ENCODE data around the gene FAM228A. TPM values are rescaled to one million over a fixed set of nuclear protein-coding genes. Genes with fewer than 3 reads are reported as not detected.

The FAM228A gene
- total RNA-seq, 2 donors from 2014 or later = 0.48 TPM; not detected in 1

- no peak for ATAC-seq (replicated peaks)
- Mint-ChIP-seq H3K4me1 (no peaks in the 10 kb centered on the region), H3K4me3 (no peak overlapping the region), H3K27me3 (no peaks in the 10 kb centered on the region), H3K9me3 (no peaks in the 10 kb centered on the region), H3K36me3 (ENCODE audit: low read depth) (peaks cover 44% of the 10 kb centered on the region), H3K27ac (no peak overlapping the region)
These were observed 50.8 kb downstream of the FAM228A start for GRCh38 chr2:24225499-24226242.

- Mint-ChIP-seq H3K36me3 (ENCODE audit: low read depth) (peaks cover 34% of the 10 kb centered on the region), H3K9me3 (no peaks in the 10 kb centered on the region)
These were observed 53.6 kb downstream of the FAM228A start for GRCh38 chr2:24228470-24228869.

GRCh38 chr2:24231461-24231881, 56.6 kb downstream of the FAM228A start:
- H3K36me3 Mint-ChIP-seq (ENCODE audit: low read depth) = peaks cover 30% of the 10 kb centered on the region
- no peaks in the 10 kb centered on the region for H3K9me3 Mint-ChIP-seq
- H3K27ac Mint-ChIP-seq = no peak overlapping the region
- no peak overlapping the region for H3K4me3 Mint-ChIP-seq
- no peak for ATAC-seq (replicated peaks)
- no peaks in the 10 kb centered on the region for H3K27me3 Mint-ChIP-seq
- no peaks in the 10 kb centered on the region for H3K4me1 Mint-ChIP-seq

More at GRCh38 chr2:24228470-24228869, 53.6 kb downstream of the FAM228A start:
- Mint-ChIP-seq H3K27me3 (no peaks in the 10 kb centered on the region), H3K4me3 (no peak overlapping the region), H3K27ac (no peak overlapping the region), H3K4me1 (no peaks in the 10 kb centered on the region)
- no peak for ATAC-seq (replicated peaks)

GRCh38 chr2:24233321-24233720, 58.5 kb downstream of the FAM228A start:
- Mint-ChIP-seq H3K36me3 (ENCODE audit: low read depth) (peaks cover 26% of the 10 kb centered on the region), H3K27ac (no peak overlapping the region), H3K27me3 (no peaks in the 10 kb centered on the region), H3K4me3 (no peak overlapping the region), H3K4me1 (no peaks in the 10 kb centered on the region), H3K9me3 (no peaks in the 10 kb centered on the region)
- ATAC-seq (replicated peaks) = no peak

- no peaks in the 10 kb centered on the region for H3K9me3 Mint-ChIP-seq
- no peaks in the 10 kb centered on the region for H3K4me1 Mint-ChIP-seq
- H3K4me3 Mint-ChIP-seq = no peak overlapping the region
These were observed 62.5 kb downstream of the FAM228A start for GRCh38 chr2:24237313-24237712.

GRCh38 chr2:24238158-24238557, 63.3 kb downstream of the FAM228A start:
- H3K36me3 Mint-ChIP-seq (ENCODE audit: low read depth) = peaks cover 55% of the 10 kb centered on the region
- H3K27ac Mint-ChIP-seq = no peak overlapping the region
- H3K9me3 Mint-ChIP-seq = no peaks in the 10 kb centered on the region
- H3K4me1 Mint-ChIP-seq = no peaks in the 10 kb centered on the region
- H3K27me3 Mint-ChIP-seq = no peaks in the 10 kb centered on the region
- no peak for ATAC-seq (replicated peaks)
- H3K4me3 Mint-ChIP-seq = no peak overlapping the region

More at GRCh38 chr2:24237313-24237712, 62.5 kb downstream of the FAM228A start:
- H3K27ac Mint-ChIP-seq = peak overlapping the region; percentile 1
- peaks cover 47% of the 10 kb centered on the region for H3K36me3 Mint-ChIP-seq (ENCODE audit: low read depth)
- H3K27me3 Mint-ChIP-seq = no peaks in the 10 kb centered on the region
- no peak for ATAC-seq (replicated peaks)

GRCh38 chr2:24239553-24239952, 64.7 kb downstream of the FAM228A start:
- Mint-ChIP-seq H3K27me3 (no peaks in the 10 kb centered on the region), H3K4me1 (no peaks in the 10 kb centered on the region), H3K36me3 (ENCODE audit: low read depth) (peaks cover 57% of the 10 kb centered on the region), H3K27ac (no peak overlapping the region), H3K9me3 (no peaks in the 10 kb centered on the region), H3K4me3 (no peak overlapping the region)
- no peak for ATAC-seq (replicated peaks)

Other genes starting within 250 kb of the FAM228A start
- 10 to 100 TPM; 11.6 to 12.4 TPM for gene ATAD2B, start 247.9 kb upstream of the FAM228A start, total RNA-seq
- 10 to 100 TPM in 1 of 2 donors, 1 to 10 TPM in 1; 9.7 to 12.2 TPM for gene UBXN2A, start 234.6 kb upstream of the FAM228A start, total RNA-seq
- not detected for gene MFSD2B, start 165.0 kb upstream of the FAM228A start, total RNA-seq
- 10 to 100 TPM; 19.0 to 25.0 TPM for gene WDCP, start 127.7 kb upstream of the FAM228A start, total RNA-seq
- 1 to 10 TPM; 1.2 to 1.8 TPM for gene FKBP1B, start 125.3 kb upstream of the FAM228A start, total RNA-seq
- 100 to 1,000 TPM; 121 to 146 TPM for gene SF3B6, start 98.7 kb upstream of the FAM228A start, total RNA-seq
- gene TP53I3, start 90.2 kb upstream of the FAM228A start, total RNA-seq = 1 to 10 TPM; 2.7 to 3.0 TPM
- gene PFN4, start 51.7 kb upstream of the FAM228A start, total RNA-seq = under 1 TPM in 1 of 2 donors, not detected in 1; 0.82 TPM
- 10 to 100 TPM in 1 of 2 donors, 1 to 10 TPM in 1; 7.0 to 15.6 TPM for gene FAM228B, start 51.6 kb upstream of the FAM228A start, total RNA-seq
- 10 to 100 TPM; 45.6 to 64.6 TPM for gene ITSN2, start 185.5 kb downstream of the FAM228A start, total RNA-seq